Ovary (tissue), 9 donors: Measurements from ENCODE around the gene CCDC196. TPM values are rescaled to one million over a fixed set of nuclear protein-coding genes. Genes with fewer than 3 reads are reported as not detected.

Experiments used
- DNase-seq, 5 donors: peaks; one replicate each; pipeline ENCODE4 v3.0.0-alpha.2; 2019 to 2020
- H3K27ac ChIP-seq, 2 donors: fragments of 200-600 bp; one replicate each; pipeline versions ENCODE4 v1.5.1 to v1.8.0; 2019 to 2022
- H3K27me3 ChIP-seq: fragments of 200-600 bp; one replicate; pipeline ENCODE4 v1.8.0; 2022
- H3K36me3 ChIP-seq: fragments of 200-600 bp; sonication (generic); one replicate; pipeline ENCODE4 v1.5.1; 2019
- H3K4me1 ChIP-seq: one replicate; pipeline ENCODE4 v1.8.1; 2013; ENCODE audit warnings: mild to moderate bottlenecking, moderate library complexity; ENCODE audit not compliant: insufficient read depth
- H3K4me3 ChIP-seq: fragments of 200-600 bp; sonication (generic); one replicate; pipeline ENCODE4 v1.5.1; 2017
- H3K9me3 ChIP-seq, 2 donors: fragments of 200-600 bp in 1 of 2; sonication (generic) in 1 of 2; one replicate each; pipeline versions ENCODE4 v1.5.1 to v1.8.1; 2013 to 2019; ENCODE audit warnings: mild to moderate bottlenecking in 1 of 2, moderate library complexity in 1 of 2
- CTCF ChIP-seq, 3 donors: fragments of 450-650 bp in 2 of 3; fragments of 200-600 bp in 1 of 3; IDR thresholded peaks; one replicate each; pipeline versions ENCODE4 v1.5.1 to v1.8.0; 2016 to 2022; ENCODE audit warnings: antibody characterized with exemption in 3 of 3, mild to moderate bottlenecking in 1 of 3
- EP300 ChIP-seq: sonication (generic); formaldehyde crosslinking; IDR thresholded peaks from one replicate; pipeline ENCODE4 v1.6.1; 2017; ENCODE audit warnings: antibody characterized with exemption
- POLR2A ChIP-seq: fragments of 450-650 bp; IDR thresholded peaks from one replicate; pipeline ENCODE4 v1.6.1; 2017; ENCODE audit warnings: antibody characterized with exemption, mild to moderate bottlenecking, moderate library complexity
- WGBS, 3 donors: extraction: QIAGEN DNeasy Blood & Tissue Kit in 1 of 3; methylation state at CpG; one replicate each; pipeline versions ENCODE4 v1.1.5 to v1.1.7; 2013 to 2017; 5-methylcytosine and 5-hydroxymethylcytosine counted together
- intact Hi-C, 4 donors: fragments of 100-400 bp; cut with DNase I; formaldehyde crosslinking; loops; one replicate each; pipeline versions ENCODE4 v1.11.0 to v1.15.1; 2022 to 2023
- polyA plus RNA-seq, 2 donors: library from polyadenylated mRNA; stranded (reverse); fragments of 200-250 nt in 1 of 2; fragments of 350-450 nt in 1 of 2; fragmentation: Illumina TruSeq in 1 of 2; extraction: RNeasy Lipid Tissue Mini Kit (QIAGEN cat#74804) in 1 of 2; gene quantifications; one replicate each; pipeline ENCODE4 v1.2.3, GENCODE V29; 2013 to 2014
- total RNA-seq, 7 donors: library from RNA; depleted of rRNA in 2 of 7; stranded (reverse); fragments of >200 nt in 2 of 7; fragmentation: NEBNext Ultra II Directional in 3 of 7; extraction: Animal tissue kit (Norgen Biotek cat#: 25700) in 3 of 7; gene quantifications; one replicate each; pipeline versions ENCODE4 v1.1.0 to v1.2.4, GENCODE V29; 2016 to 2023
- donor health status: DM: no; HTN: no; CAD: no; lungs with moderate emphysema.
- donor health status: DM: no; HTN: no; CAD: no.
- donor health status: Bipolar disorder and iron deficiency.
- donor health status: DM: yes; HTN: yes; CAD: no.
- donor health status: DM: no; HTN: no; CAD: no.
- donor health status: DM: yes; HTN: yes; CAD: no.

The CCDC196 gene
- total and polyA plus RNA-seq, 9 donors, result not detected

GRCh38 chr14:66464261-66464660 is 21.9 kb upstream of the CCDC196 start:
- H3K36me3 ChIP-seq, result no peaks in the 10 kb centered on the region
- H3K4me3 ChIP-seq, result no peak overlapping the region
- DNase-seq, result no peak
- H3K4me1 ChIP-seq, result no peaks in the 10 kb centered on the region
- H3K27ac ChIP-seq, result no peak overlapping the region
- WGBS, 3 donors, result 98 to 99% (median 98%) methylated on average over 3 of the region's 3 CpGs
- no peaks in the 10 kb centered on the region for H3K9me3 ChIP-seq
- TF ChIP-seq EP300, result no peak
- no peak for TF ChIP-seq POLR2A
- no peak for TF ChIP-seq CTCF (IDR thresholded peaks at IDR 0.05)
- H3K27me3 ChIP-seq, result no peaks in the 10 kb centered on the region
- intact Hi-C loops, result no loop called here

GRCh38 chr14:66468778-66469367 is 17.3 kb upstream of the CCDC196 start:
- intact Hi-C loops, result no loop called here
- Histone ChIP-seq H3K4me1 (no peaks in the 10 kb centered on the region), H3K9me3 (no peaks in the 10 kb centered on the region), H3K36me3 (no peaks in the 10 kb centered on the region), H3K27ac (no peak overlapping the region), H3K27me3 (no peaks in the 10 kb centered on the region), H3K4me3 (no peak overlapping the region)
- WGBS, 3 donors, result 91 to 96% (median 94%) methylated on average over 2 of the region's 2 CpGs
- no peak for TF ChIP-seq POLR2A
- no peak for TF ChIP-seq CTCF (IDR thresholded peaks at IDR 0.05)
- TF ChIP-seq EP300, result no peak
- DNase-seq, result no peak

DNA sequence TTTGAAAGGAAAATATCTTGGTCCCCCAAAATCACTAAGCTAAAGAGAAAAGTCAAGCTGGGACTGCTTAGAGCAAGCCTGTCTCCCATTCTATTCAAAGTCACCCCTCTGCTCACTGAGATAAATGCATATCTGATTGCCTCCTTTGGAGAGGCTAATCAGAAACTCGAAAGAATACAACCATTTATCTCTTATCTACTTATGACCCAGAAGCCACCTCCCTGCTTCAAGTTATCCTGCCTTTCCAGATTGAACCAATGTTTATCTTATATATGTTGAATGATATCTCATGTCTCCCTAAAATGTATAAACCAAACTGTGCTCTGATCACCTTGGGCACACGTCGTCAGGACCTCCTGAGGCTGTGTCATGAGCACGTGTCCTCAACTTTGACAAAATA is 14.6 kb upstream of the CCDC196 start:
- H3K36me3 ChIP-seq, result no peaks in the 10 kb centered on the region
- H3K9me3 ChIP-seq, result no peaks in the 10 kb centered on the region
- no peak for TF ChIP-seq CTCF (IDR thresholded peaks at IDR 0.05)
- H3K4me3 ChIP-seq, result no peak overlapping the region
- DNase-seq, result no peak
- H3K27ac ChIP-seq, result no peak overlapping the region
- no peaks in the 10 kb centered on the region for H3K4me1 ChIP-seq
- whole genome bisulfite sequencing, 3 donors, result 87 to 89% (median 88%) methylated on average over 4 of the region's 4 CpGs
- H3K27me3 ChIP-seq, result no peaks in the 10 kb centered on the region
- intact Hi-C loops, result no loop called here

DNA sequence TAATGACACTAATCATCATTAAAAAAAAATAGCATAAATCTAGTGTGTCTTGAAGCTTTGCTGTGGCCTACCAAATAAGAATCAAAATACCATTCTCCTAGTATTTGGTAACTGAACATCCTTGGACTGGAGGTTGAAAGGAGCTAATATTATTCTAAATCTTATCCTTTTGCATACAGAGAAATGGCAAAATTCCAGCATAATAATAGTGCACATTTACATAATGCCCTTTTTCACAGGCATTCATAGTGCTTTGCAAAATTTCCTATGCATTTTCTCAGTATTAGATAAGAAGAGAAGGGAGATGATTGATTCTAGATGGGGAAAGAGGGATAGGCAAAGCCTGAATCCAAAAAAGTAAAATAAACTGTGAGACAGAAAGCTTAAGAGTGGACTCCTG is 13.9 kb upstream of the CCDC196 start:
- intact Hi-C loops, result no loop called here
- no peak for TF ChIP-seq CTCF (IDR thresholded peaks at IDR 0.05)
- TF ChIP-seq EP300, result no peak
- TF ChIP-seq POLR2A, result no peak

More for the DNA sequence above, 13.9 kb upstream of the CCDC196 start:
- Histone ChIP-seq H3K27ac (no peak overlapping the region), H3K9me3 (no peaks in the 10 kb centered on the region), H3K4me1 (no peaks in the 10 kb centered on the region), H3K36me3 (no peaks in the 10 kb centered on the region), H3K4me3 (no peak overlapping the region), H3K27me3 (no peaks in the 10 kb centered on the region)
- no peak for DNase-seq
